Neural progenitor cell (in vitro differentiated cells): ENCODE data around the gene NFIX. TPM values are rescaled to one million over a fixed set of nuclear protein-coding genes. Genes with fewer than 3 reads are reported as not detected.

ENCODE experiments used
- DNase-seq: peaks from one replicate; pipeline ENCODE4 v3.0.0-alpha.2; 2016; ENCODE audit warnings: low spot score
- H2AFZ ChIP-seq: fragments of 200-600 bp; sonication (generic); replicated peaks from 2 replicates; pipeline ENCODE4 v1.6.1; 2016; ENCODE audit warnings: antibody characterized with exemption
- H3F3A ChIP-seq: fragments of 200-600 bp; sonication (generic); 2 replicates; pipeline ENCODE4 v1.6.1; 2016; ENCODE audit warnings: antibody characterized with exemption, low read depth
- H3K27ac ChIP-seq: fragments of 200-600 bp; sonication (generic); 2 replicates; pipeline ENCODE4 v1.5.1; 2016; ENCODE audit warnings: mild to moderate bottlenecking
- H3K27me3 ChIP-seq: fragments of 200-600 bp; sonication (generic); 2 replicates; pipeline ENCODE4 v1.6.1; 2016; ENCODE audit warnings: mild to moderate bottlenecking, moderate library complexity
- H3K36me3 ChIP-seq: fragments of 200-600 bp; sonication (generic); 2 replicates; pipeline ENCODE4 v1.5.1; 2016
- H3K4me1 ChIP-seq: fragments of 200-600 bp; sonication (generic); 2 replicates; pipeline ENCODE4 v1.6.1; 2016; ENCODE audit warnings: mixed run types
- H3K4me2 ChIP-seq: fragments of 200-600 bp; sonication (generic); 2 replicates; pipeline ENCODE4 v1.6.1; 2016
- H3K4me3 ChIP-seq: fragments of 200-600 bp; sonication (generic); 2 replicates; pipeline ENCODE4 v1.5.1; 2016
- H3K79me2 ChIP-seq: fragments of 200-600 bp; sonication (generic); 2 replicates; pipeline ENCODE4 v1.6.1; 2016; ENCODE audit warnings: low read depth
- H3K9ac ChIP-seq: fragments of 200-600 bp; sonication (generic); 2 replicates; pipeline ENCODE4 v1.6.1; 2016
- H3K9me3 ChIP-seq: fragments of 200-600 bp; sonication (generic); 2 replicates; pipeline ENCODE4 v1.5.1; 2016; ENCODE audit warnings: low read depth
- H4K20me1 ChIP-seq: fragments of 200-600 bp; sonication (generic); 2 replicates; pipeline ENCODE4 v1.6.1; 2016; ENCODE audit warnings: low read depth
- H3K27ac Mint-ChIP-seq: 3 replicates; pipeline ENCODE4 v1.8.0; 2021; ENCODE audit warnings: mixed read lengths
- H3K27me3 Mint-ChIP-seq: 2 replicates; pipeline ENCODE4 v1.8.0; 2022; ENCODE audit warnings: low read depth, mild to moderate bottlenecking, inconsistent platforms, moderate library complexity, mixed read lengths; ENCODE audit not compliant: insufficient read depth
- H3K36me3 Mint-ChIP-seq: 3 replicates; pipeline ENCODE4 v1.8.0; 2021; ENCODE audit warnings: mixed read lengths
- H3K4me1 Mint-ChIP-seq: 3 replicates; pipeline ENCODE4 v1.8.0; 2021; ENCODE audit warnings: mixed read lengths
- H3K4me3 Mint-ChIP-seq: 3 replicates; pipeline ENCODE4 v1.8.0; 2021; ENCODE audit warnings: mild to moderate bottlenecking, moderate library complexity, mixed read lengths
- H3K9me3 Mint-ChIP-seq: 3 replicates; pipeline ENCODE4 v1.8.0; 2020; ENCODE audit warnings: mixed read lengths
- EZH2 ChIP-seq: fragments of 200-600 bp; sonication (generic); IDR thresholded peaks from 2 replicates; pipeline ENCODE4 v1.6.1; 2017; ENCODE audit warnings: antibody characterized with exemption, mild to moderate bottlenecking, moderate library complexity
- EZH2phosphoT487 ChIP-seq: fragments of 200-600 bp; sonication (generic); IDR thresholded peaks from 2 replicates; pipeline ENCODE4 v1.6.1; 2017; ENCODE audit warnings: antibody characterized with exemption
- total RNA-seq: library from RNA; depleted of rRNA; stranded (reverse); fragments of >200 nt; gene quantifications from 2 replicates; pipeline ENCODE4 v1.2.3, GENCODE V29; 2015; ENCODE audit warnings: low replicate concordance
- TF ChIP-seq, protein P1 (sequence below): fragments of 200-600 bp; sonication (generic); IDR thresholded peaks from 2 replicates; pipeline ENCODE4 v1.5.1; 2017; ENCODE audit warnings: antibody characterized with exemption, mild to moderate bottlenecking

NFIX gene
- total RNA-seq, 1 donor from 2014 or later: 0.06 TPM

DNA sequence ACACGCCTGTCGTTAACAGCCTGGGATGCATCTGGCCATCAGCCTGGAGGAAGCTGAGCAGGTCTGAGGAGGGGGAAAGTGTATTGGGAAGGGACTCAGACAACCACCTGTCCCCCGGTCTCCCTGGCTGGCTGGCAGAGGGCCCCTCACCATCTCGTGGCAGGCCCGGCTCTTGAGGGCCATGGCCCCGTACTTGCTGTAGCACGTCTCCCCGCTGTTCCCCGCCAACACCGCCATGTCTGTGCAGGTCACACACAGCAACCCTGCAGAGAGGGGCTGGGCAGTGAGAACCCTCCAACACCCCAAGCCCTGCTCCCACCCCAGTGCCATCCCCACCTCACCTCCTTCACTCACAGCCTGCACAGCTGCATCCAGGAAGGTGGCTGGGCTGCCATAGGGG, 117.3 kb downstream of the NFIX start:
- Mint-ChIP-seq H3K4me1 (peaks cover 16% of the 10 kb centered on the region), H3K27ac (no peak overlapping the region), H3K27me3 (no peaks in the 10 kb centered on the region), H3K9me3 (no peaks in the 10 kb centered on the region), H3K4me3 (no peak overlapping the region), H3K36me3 (peaks cover 4% of the 10 kb centered on the region)
- no peak for TF ChIP-seq EZH2phosphoT487
- no peak for TF ChIP-seq EZH2
- TF ChIP-seq, protein P1, sequence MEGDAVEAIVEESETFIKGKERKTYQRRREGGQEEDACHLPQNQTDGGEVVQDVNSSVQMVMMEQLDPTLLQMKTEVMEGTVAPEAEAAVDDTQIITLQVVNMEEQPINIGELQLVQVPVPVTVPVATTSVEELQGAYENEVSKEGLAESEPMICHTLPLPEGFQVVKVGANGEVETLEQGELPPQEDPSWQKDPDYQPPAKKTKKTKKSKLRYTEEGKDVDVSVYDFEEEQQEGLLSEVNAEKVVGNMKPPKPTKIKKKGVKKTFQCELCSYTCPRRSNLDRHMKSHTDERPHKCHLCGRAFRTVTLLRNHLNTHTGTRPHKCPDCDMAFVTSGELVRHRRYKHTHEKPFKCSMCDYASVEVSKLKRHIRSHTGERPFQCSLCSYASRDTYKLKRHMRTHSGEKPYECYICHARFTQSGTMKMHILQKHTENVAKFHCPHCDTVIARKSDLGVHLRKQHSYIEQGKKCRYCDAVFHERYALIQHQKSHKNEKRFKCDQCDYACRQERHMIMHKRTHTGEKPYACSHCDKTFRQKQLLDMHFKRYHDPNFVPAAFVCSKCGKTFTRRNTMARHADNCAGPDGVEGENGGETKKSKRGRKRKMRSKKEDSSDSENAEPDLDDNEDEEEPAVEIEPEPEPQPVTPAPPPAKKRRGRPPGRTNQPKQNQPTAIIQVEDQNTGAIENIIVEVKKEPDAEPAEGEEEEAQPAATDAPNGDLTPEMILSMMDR: no peak
- no peak overlapping the region for H3K4me3 ChIP-seq
- H3K79me2 ChIP-seq: peaks cover 23% of the 10 kb centered on the region
- H3K9ac ChIP-seq: no peak overlapping the region
- no peak for DNase-seq
- peaks cover 12% of the 10 kb centered on the region for H3F3A ChIP-seq
- H3K27me3 ChIP-seq: no peaks in the 10 kb centered on the region
- H2AFZ ChIP-seq: no peak overlapping the region
- no peaks in the 10 kb centered on the region for H3K9me3 ChIP-seq
- no peak overlapping the region for H3K4me2 ChIP-seq
- peaks cover 7% of the 10 kb centered on the region for H3K4me1 ChIP-seq
- no peaks in the 10 kb centered on the region for H4K20me1 ChIP-seq
- H3K36me3 ChIP-seq: no peaks in the 10 kb centered on the region
- H3K27ac ChIP-seq: no peak overlapping the region

DNA sequence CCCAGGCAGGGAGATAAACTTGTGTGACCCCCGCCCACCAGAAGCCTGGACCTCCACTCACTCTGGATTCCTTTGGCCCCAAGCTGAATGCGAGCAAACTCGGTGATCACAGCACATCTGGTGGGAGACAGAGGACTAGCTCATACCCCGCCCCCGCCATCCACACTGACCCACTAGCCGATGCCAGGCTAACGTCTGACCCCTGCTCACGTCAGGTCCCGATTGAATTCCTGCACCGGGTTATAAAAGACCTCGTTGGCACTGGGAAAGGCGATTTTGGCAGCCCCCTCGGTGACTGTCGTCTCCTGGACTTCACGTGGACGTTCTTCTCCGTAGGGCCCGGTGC, 120.6 kb downstream of the NFIX start:
- DNase-seq: peak; percentile 44
- Histone ChIP-seq H4K20me1 (peaks cover 25% of the 10 kb centered on the region), H3F3A (peaks cover 14% of the 10 kb centered on the region), H3K79me2 (peaks cover 51% of the 10 kb centered on the region), H3K4me3 (peak overlapping the region; percentile 63), H3K9ac (peak overlapping the region; percentile 78), H3K9me3 (no peaks in the 10 kb centered on the region), H3K4me2 (peak overlapping the region; percentile 94), H3K36me3 (no peaks in the 10 kb centered on the region), H3K27ac (no peak overlapping the region), H3K27me3 (no peaks in the 10 kb centered on the region), H2AFZ (peak overlapping the region; percentile 35), H3K4me1 (peaks cover 22% of the 10 kb centered on the region)
- Mint-ChIP-seq H3K27ac (no peak overlapping the region), H3K4me3 (peak overlapping the region; percentile 99), H3K4me1 (peaks cover 36% of the 10 kb centered on the region), H3K9me3 (no peaks in the 10 kb centered on the region), H3K36me3 (peaks cover 6% of the 10 kb centered on the region), H3K27me3 (peaks cover 6% of the 10 kb centered on the region)
- no peak for TF ChIP-seq EZH2
- TF ChIP-seq EZH2phosphoT487: no peak
- TF ChIP-seq, protein P1: no peak

DNA sequence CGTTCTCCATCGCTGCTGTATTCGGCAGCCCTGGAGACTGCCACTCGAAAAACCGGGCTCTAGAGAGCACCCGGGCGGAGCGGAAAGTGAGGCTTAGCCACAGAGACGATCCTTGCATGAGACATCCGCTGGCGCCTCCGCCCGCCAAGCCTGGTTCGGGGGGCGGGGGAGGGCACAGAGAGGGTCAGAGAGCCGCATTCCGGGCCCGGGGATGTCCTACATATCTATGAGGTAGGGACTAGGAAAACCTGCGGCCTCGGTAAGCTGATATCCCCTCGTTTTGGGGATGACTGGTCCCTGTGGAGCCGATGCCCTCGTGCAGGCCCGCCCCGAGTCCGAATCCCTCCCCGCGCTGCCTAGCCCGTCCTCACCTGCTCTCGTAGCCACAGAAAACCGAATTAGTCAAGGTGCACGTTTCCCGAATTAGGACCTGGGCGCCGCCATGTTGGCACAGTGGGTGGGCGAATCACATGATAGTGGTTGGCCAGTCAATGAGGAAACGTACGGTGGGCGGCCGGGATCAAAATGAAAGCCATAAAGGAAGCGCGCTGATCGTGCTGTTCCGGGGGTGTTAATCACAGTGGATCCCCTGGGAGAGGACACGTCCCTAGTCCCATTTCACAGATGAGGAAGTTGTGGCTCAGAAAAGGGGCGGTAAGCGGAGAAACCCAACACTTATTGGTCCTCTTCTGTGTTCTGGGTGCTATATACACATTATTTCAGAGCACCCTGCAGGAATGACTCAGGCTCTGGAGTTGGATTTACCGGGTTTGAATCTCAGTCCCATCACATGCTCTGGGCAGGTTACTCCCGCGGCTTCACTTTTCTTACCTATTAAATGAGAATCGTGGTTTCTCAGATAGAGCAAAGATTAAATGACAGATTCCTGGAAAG, 121.3 kb downstream of the NFIX start, which contains the start of gene TRMT1:
Gene TRMT1 (minus strand): TSS at position 459 of the 894 bp plus-strand sequence. CDS start 341 bp downstream, at position 118.
- H3K4me1 Mint-ChIP-seq: peaks cover 41% of the 10 kb centered on the region
- peak within 1 kb of the TSS; percentile 60 for H3K27ac ChIP-seq
- H3K36me3 Mint-ChIP-seq: peaks cover 6% of the 10 kb centered on the region
- no peaks in the 10 kb centered on the region for H3K9me3 ChIP-seq
- peak within 1 kb of the TSS; percentile 95 for H3K27ac Mint-ChIP-seq
- peak within 1 kb of the TSS; percentile 63 for H3K4me3 ChIP-seq
- H3F3A ChIP-seq: peaks cover 14% of the 10 kb centered on the region
- no peaks in the 10 kb centered on the region for H3K9me3 Mint-ChIP-seq
- peaks cover 22% of the 10 kb centered on the region for H3K4me1 ChIP-seq
- H3K79me2 ChIP-seq: peaks cover 58% of the 10 kb centered on the region
- peak within 1 kb of the TSS; percentile 35 for H2AFZ ChIP-seq
- peaks cover 31% of the 10 kb centered on the region for H4K20me1 ChIP-seq
- DNase-seq: peak; percentile 95
- TF ChIP-seq EZH2phosphoT487: no peak
- TF ChIP-seq, protein P1: no peak
- TF ChIP-seq EZH2: no peak
- H3K4me2 ChIP-seq: peak within 1 kb of the TSS; percentile 94
- no peaks in the 10 kb centered on the region for H3K36me3 ChIP-seq
- peaks cover 6% of the 10 kb centered on the region for H3K27me3 Mint-ChIP-seq
- peak within 1 kb of the TSS; percentile 99 for H3K4me3 Mint-ChIP-seq
- H3K27me3 ChIP-seq: no peaks in the 10 kb centered on the region
- peak within 1 kb of the TSS; percentile 78 for H3K9ac ChIP-seq
